Naive thymus-derived CD4-positive, alpha-beta T cell (primary cell): Measurements from ENCODE around the gene ANKIB1. TPM values are rescaled to one million over a fixed set of nuclear protein-coding genes. Genes with fewer than 3 reads are reported as not detected.
"Not testable (repeated sequence)": the region's sequence is repeated elsewhere in the genome, so short reads cannot be mapped to it uniquely, and the experiment has no call there.

Experiments used
- ATAC-seq: fragments of 150-1000 bp; cut with Tn5 transposase; 2 replicates; pipeline ENCODE4 v1.10.0; 2021; ENCODE audit warnings: mild to moderate bottlenecking, moderate library complexity
- CTCF ChIA-PET: fragments of 350-600 bp; sonication (Branson Sonifier 250); formaldehyde crosslinking; loops from one replicate; lab custom pipeline; 2021; ENCODE audit warnings: antibody characterized with exemption; lab: Charles Lee
- POLR2A ChIA-PET: fragments of 350-600 bp; sonication (Branson Sonifier 250); formaldehyde crosslinking; loops from one replicate; lab custom pipeline; 2021; ENCODE audit warnings: antibody characterized with exemption, inconsistent platforms; lab: Charles Lee
- DNase-seq, 9 donors: peaks; one replicate each; pipeline versions ENCODE4 v3.0.0 to v3.0.0-alpha.2; 2020 to 2022; ENCODE audit warnings: mixed read lengths in 1 of 9
- H3K27ac ChIP-seq: one replicate; pipeline ENCODE4 v1.7.0; 2013; ENCODE audit warnings: mild to moderate bottlenecking, low read depth, low read length, moderate library complexity
- H3K27me3 ChIP-seq, 2 donors: one replicate each; pipeline ENCODE4 v1.7.0; 2013; ENCODE audit warnings: low read length in 2 of 2, mild to moderate bottlenecking in 2 of 2, moderate library complexity in 2 of 2; ENCODE audit not compliant: control insufficient read depth in 2 of 2, insufficient read depth in 2 of 2
- H3K36me3 ChIP-seq, 3 experiments: 1 replicate in 2 of 3; 2 replicates in 1 of 3; pipeline ENCODE4 v1.7.0; 2013; ENCODE audit warnings: low read length in 3 of 3, mild to moderate bottlenecking in 3 of 3, moderate library complexity in 1 of 3; ENCODE audit not compliant: insufficient read depth in 3 of 3, control insufficient read depth in 2 of 3
- H3K4me1 ChIP-seq, 2 donors: one replicate each; pipeline ENCODE4 v1.7.0; 2013; ENCODE audit warnings: low read length in 2 of 2, mild to moderate bottlenecking in 2 of 2, moderate library complexity in 1 of 2; ENCODE audit not compliant: control insufficient read depth in 2 of 2, insufficient read depth in 2 of 2
- H3K4me3 ChIP-seq: 2 replicates; pipeline ENCODE4 v1.7.0; 2013; ENCODE audit warnings: mild to moderate bottlenecking, low read length
- H3K9me3 ChIP-seq, 3 experiments: 1 replicate in 2 of 3; 2 replicates in 1 of 3; pipeline ENCODE4 v1.7.0; 2013; ENCODE audit warnings: low read length in 3 of 3; ENCODE audit not compliant: control insufficient read depth in 2 of 3
- H3K27ac Mint-ChIP-seq, 9 donors: one replicate each; pipeline ENCODE4 v1.8.0; 2020 to 2022; ENCODE audit warnings: mixed read lengths in 9 of 9, mild to moderate bottlenecking in 8 of 9, moderate library complexity in 5 of 9, inconsistent platforms in 2 of 9
- H3K27me3 Mint-ChIP-seq, 5 donors: one replicate each; pipeline ENCODE4 v1.8.0; 2021 to 2022; ENCODE audit warnings: mixed read lengths in 5 of 5, mild to moderate bottlenecking in 1 of 5
- H3K36me3 Mint-ChIP-seq, 5 donors: one replicate each; pipeline ENCODE4 v1.8.0; 2020 to 2022; ENCODE audit warnings: mixed read lengths in 5 of 5, mild to moderate bottlenecking in 3 of 5, inconsistent platforms in 1 of 5
- H3K4me1 Mint-ChIP-seq, 7 donors: one replicate each; pipeline ENCODE4 v1.8.0; 2020 to 2022; ENCODE audit warnings: mixed read lengths in 7 of 7, mild to moderate bottlenecking in 3 of 7, inconsistent platforms in 1 of 7
- H3K4me3 Mint-ChIP-seq, 10 donors: one replicate each; pipeline ENCODE4 v1.8.0; 2020 to 2022; ENCODE audit warnings: mild to moderate bottlenecking in 10 of 10, mixed read lengths in 10 of 10, moderate library complexity in 6 of 10, inconsistent platforms in 2 of 10
- H3K9me3 Mint-ChIP-seq, 11 donors: one replicate each; pipeline ENCODE4 v1.8.0; 2020 to 2022; ENCODE audit warnings: mixed read lengths in 11 of 11, mild to moderate bottlenecking in 4 of 11, inconsistent platforms in 1 of 11, moderate library complexity in 1 of 11
- intact Hi-C, 2 donors: fragments of 100-400 bp; cut with micrococcal nuclease; formaldehyde crosslinking; loops; one replicate each; pipeline ENCODE4 v1.15.1; 2023
- polyA plus RNA-seq, 2 donors: library from polyadenylated mRNA; unstranded; fragments of 300-500 nt; fragmentation: Illumina TruSeq; gene quantifications; one replicate each; pipeline ENCODE4 v1.2.3, GENCODE V29; 2021
- total RNA-seq, 6 experiments: library from RNA in 5 of 6; stranded (reverse) in 5 of 6; gene quantifications; 1 replicate in 5 of 6; 2 replicates in 1 of 6; pipeline ENCODE4 v1.2.3 and lab custom pipeline; 2021 to 2026

Gene ANKIB1
- total and polyA plus RNA-seq, 7 experiments from 2014 or later, result 5.8 to 98.6 (median 67.6) TPM

GRCh38 chr7:92435542-92435941 lies 189.8 kb downstream of the ANKIB1 start:
- ChIA-PET POLR2A (no interaction called here), CTCF (interaction anchor here (0.6 kb wide), 2 partner anchors 29 to 151 kb away, joined by 4 to 6 read pairs; no protein-coding TSS in a partner anchor)
- Mint-ChIP-seq H3K4me1 (no peaks in the 10 kb centered on the region), H3K27me3 (peaks cover 0 to 11% (median 0%) of the 10 kb centered on the region in 5 donors), H3K36me3 (no peaks in the 10 kb centered on the region), H3K4me3 (no peak overlapping the region), H3K27ac (peak overlapping the region in 2 of 9 donors; percentile 46 to 59), H3K9me3 (no peaks in the 10 kb centered on the region)
- intact Hi-C loops, result no loop called here
- Histone ChIP-seq H3K4me3 (no peak overlapping the region), H3K4me1 (no peaks in the 10 kb centered on the region), H3K9me3 (no peaks in the 10 kb centered on the region), H3K27ac (no peak overlapping the region), H3K36me3 (no peaks in the 10 kb centered on the region), H3K27me3 (no peaks in the 10 kb centered on the region)
- ATAC-seq (no peak), DNase-seq (no peak)

GRCh38 chr7:92436612-92437445 lies 191.1 kb downstream of the ANKIB1 start:
- Mint-ChIP-seq H3K27ac (no peak overlapping the region), H3K4me1 (peaks cover 0 to 5% (median 0%) of the 10 kb centered on the region in 7 donors), H3K9me3 (no peaks in the 10 kb centered on the region), H3K27me3 (peaks cover 0 to 12% (median 0%) of the 10 kb centered on the region in 5 donors), H3K4me3 (no peak overlapping the region), H3K36me3 (no peaks in the 10 kb centered on the region)
- POLR2A ChIA-PET, result interaction anchor here (1.2 kb wide), 1 partner anchor 53 kb away, joined by 3 read pairs; no protein-coding TSS in a partner anchor
- H3K27ac ChIP-seq, result no peak overlapping the region
- DNase-seq (no peak), ATAC-seq (no peak)
- intact Hi-C loops, result no loop called here
- no peaks in the 10 kb centered on the region for H3K4me1 ChIP-seq
- no peaks in the 10 kb centered on the region for H3K36me3 ChIP-seq
- no peaks in the 10 kb centered on the region for H3K27me3 ChIP-seq
- H3K4me3 ChIP-seq, result no peak overlapping the region
- CTCF ChIA-PET, result no interaction called here
- H3K9me3 ChIP-seq, result no peaks in the 10 kb centered on the region

- no peak for ATAC-seq
- Mint-ChIP-seq H3K27ac (no peak overlapping the region), H3K36me3 (no peaks in the 10 kb centered on the region), H3K27me3 (peaks cover 0 to 18% (median 0%) of the 10 kb centered on the region in 5 donors), H3K4me3 (no peak overlapping the region), H3K4me1 (peaks cover 0 to 5% (median 0%) of the 10 kb centered on the region in 7 donors), H3K9me3 (no peaks in the 10 kb centered on the region)
- no peaks in the 10 kb centered on the region for H3K9me3 ChIP-seq
- no peak overlapping the region for H3K27ac ChIP-seq
- H3K4me1 ChIP-seq, result no peaks in the 10 kb centered on the region
- intact Hi-C loops, result no loop called here
- DNase-seq, result no peak
- POLR2A ChIA-PET, result interaction anchor here (1.2 kb wide), 1 partner anchor 52 kb away, joined by 3 read pairs; no protein-coding TSS in a partner anchor
- H3K36me3 ChIP-seq, result no peaks in the 10 kb centered on the region
- CTCF ChIA-PET, result no interaction called here
- H3K27me3 ChIP-seq, result no peaks in the 10 kb centered on the region
- H3K4me3 ChIP-seq, result no peak overlapping the region
These were observed 192.2 kb downstream of the ANKIB1 start for GRCh38 chr7:92437956-92438491.

GRCh38 chr7:92442720-92443119 lies 196.9 kb downstream of the ANKIB1 start:
- H3K4me1 ChIP-seq, H3K9me3 ChIP-seq, intact Hi-C loops, H3K27me3 ChIP-seq, DNase-seq, H3K36me3 Mint-ChIP-seq, H3K4me3 Mint-ChIP-seq, H3K4me3 ChIP-seq, ATAC-seq, CTCF ChIA-PET, H3K9me3 Mint-ChIP-seq, H3K36me3 ChIP-seq, POLR2A ChIA-PET, H3K27ac ChIP-seq: not testable (repeated sequence)
- Mint-ChIP-seq H3K27me3 (peaks cover 0 to 18% (median 0%) of the 10 kb centered on the region in 5 donors), H3K4me1 (peaks cover 0 to 29% (median 8%) of the 10 kb centered on the region in 7 donors), H3K27ac (peak overlapping the region in 6 of 9 donors; percentile 9 to 67 (median 40))

GRCh38 chr7:92446869-92447344 lies 201.1 kb downstream of the ANKIB1 start:
- CTCF ChIA-PET, result interaction anchor here (0.7 to 3.1 kb wide), 10 partner anchors 11 to 567 kb away, joined by 3 to 41 read pairs (median 5); partner anchors contain the start of genes MTERF1, PEX1 and RBM48
- intact Hi-C loops, result loop anchor here (1.0 to 5.0 kb wide), 20 partner anchors 14 to 1992 kb away; partner anchors contain the start of genes AKAP9 (in 2 of the 2), CYP51A1 (in 2 of the 2), VPS50 (in 2 of the 2) and CDK6 (in 1 of the 2)
- Mint-ChIP-seq H3K36me3 (peaks cover 0 to 7% (median 6%) of the 10 kb centered on the region in 5 donors), H3K4me3 (peak overlapping the region; percentile 81 to 97 (median 90)), H3K4me1 (peaks cover 6 to 38% (median 17%) of the 10 kb centered on the region in 7 donors), H3K27ac (peak overlapping the region; percentile 93 to 98 (median 95)), H3K9me3 (no peaks in the 10 kb centered on the region), H3K27me3 (peaks cover 0 to 5% (median 0%) of the 10 kb centered on the region in 5 donors)
- POLR2A ChIA-PET, result interaction anchor here (0.7 to 3.3 kb wide), 14 partner anchors 16 to 786 kb away, joined by 3 to 34 read pairs (median 5); partner anchors contain the start of genes ANKIB1, CYP51A1, KRIT1 and MTERF1
- H3K27ac ChIP-seq, result peak overlapping the region; percentile 95
- peaks cover 0 to 4% (median 3%) of the 10 kb centered on the region in 3 experiments for H3K36me3 ChIP-seq
- ATAC-seq (no peak), DNase-seq (peak in 2 of 9 donors; percentile 77 to 87)
- H3K9me3 ChIP-seq, result no peaks in the 10 kb centered on the region
- H3K4me1 ChIP-seq, result peaks cover 9 to 14% of the 10 kb centered on the region in 2 donors
- H3K4me3 ChIP-seq, result peak overlapping the region; percentile 63
- no peaks in the 10 kb centered on the region for H3K27me3 ChIP-seq
